HG03095 (cell line): Measurements from ENCODE around the gene SMIM31.
A peak's percentile ranks its signal among the peaks of the same experiment; 100 is the strongest.

Source experiments
- ATAC-seq: cut with Tn5 transposase; IDR thresholded peaks from one replicate; pipeline ENCODE4 v1.9.1; 2021; ENCODE audit warnings: moderate library complexity; ENCODE audit not compliant: unreplicated experiment

SMIM31 gene

GRCh38 chr4:164753873-164754488 is at the start of gene SMIM31:
SMIM31 (plus strand) TSS chr4:164754131; CDS start chr4:164770444, 16,313 bp downstream.
- no peak for ATAC-seq

DNA sequence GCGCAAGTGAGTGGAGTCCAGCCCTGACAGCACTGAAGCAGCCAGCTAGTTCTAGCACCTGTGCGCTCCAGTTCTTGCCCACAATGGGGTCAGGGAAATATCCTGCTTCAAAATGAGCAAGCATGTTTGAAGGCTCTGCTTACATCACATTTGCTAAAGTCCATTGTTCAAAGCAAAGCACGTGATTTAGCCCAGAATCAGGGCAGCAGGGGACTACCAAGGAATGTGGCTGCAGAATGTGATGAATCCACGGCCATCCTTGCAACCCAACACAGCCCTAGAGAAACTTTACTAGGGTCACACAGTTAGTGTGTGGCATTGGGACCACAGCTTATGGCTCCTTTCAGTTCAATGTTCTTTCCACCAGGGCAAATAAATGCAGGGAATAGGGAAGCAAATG is 47.3 kb upstream of the SMIM31 start:
- ATAC-seq, result no peak

DNA sequence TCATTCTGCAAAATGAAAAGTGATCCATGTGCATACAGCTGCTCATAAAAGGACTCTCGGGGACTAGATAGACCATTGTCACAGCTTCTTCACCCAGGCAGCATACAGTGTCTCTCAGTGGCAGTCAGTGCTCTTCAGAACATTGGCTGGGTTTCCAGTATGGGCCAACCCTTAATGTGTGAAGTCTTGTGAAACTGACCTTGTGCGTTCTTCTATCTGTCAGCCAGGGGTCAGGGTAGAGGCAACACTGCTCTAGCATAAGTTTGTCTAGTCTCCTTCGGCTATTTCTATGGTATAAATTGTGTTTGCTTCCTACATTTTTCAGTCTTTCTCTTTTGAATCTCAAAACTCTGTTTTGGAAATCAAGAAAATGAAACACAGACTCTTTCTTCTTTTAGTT is 37.0 kb upstream of the SMIM31 start:
- ATAC-seq, result no peak

GRCh38 chr4:164718827-164719226 is 35.1 kb upstream of the SMIM31 start:
- no peak for ATAC-seq

DNA sequence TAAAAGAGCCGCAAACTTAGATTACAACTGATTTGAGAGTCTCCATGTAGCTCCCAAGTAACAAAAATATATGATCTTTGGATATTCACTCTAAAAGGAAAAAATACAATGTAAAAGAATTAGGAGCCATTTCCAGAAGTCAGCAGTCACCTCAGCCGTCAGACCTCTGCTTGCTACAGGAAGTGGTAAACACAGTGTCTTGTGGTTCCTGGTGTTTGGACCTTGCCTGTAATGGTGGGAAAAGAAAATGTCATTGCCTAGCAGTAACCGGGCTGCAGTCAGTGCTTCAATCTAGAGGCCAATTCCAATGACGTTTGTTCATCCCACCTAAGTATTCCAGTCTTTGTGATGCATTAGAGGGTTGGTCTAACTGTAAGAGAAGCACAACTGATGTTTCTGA is 28.9 kb upstream of the SMIM31 start:
- no peak for ATAC-seq

- ATAC-seq, result no peak
Measured at GRCh38 chr4:164730705-164731393, 23.1 kb upstream of the SMIM31 start.

- ATAC-seq, result peak; percentile 64
Measured at GRCh38 chr4:164731827-164732474, 22.0 kb upstream of the SMIM31 start.

DNA sequence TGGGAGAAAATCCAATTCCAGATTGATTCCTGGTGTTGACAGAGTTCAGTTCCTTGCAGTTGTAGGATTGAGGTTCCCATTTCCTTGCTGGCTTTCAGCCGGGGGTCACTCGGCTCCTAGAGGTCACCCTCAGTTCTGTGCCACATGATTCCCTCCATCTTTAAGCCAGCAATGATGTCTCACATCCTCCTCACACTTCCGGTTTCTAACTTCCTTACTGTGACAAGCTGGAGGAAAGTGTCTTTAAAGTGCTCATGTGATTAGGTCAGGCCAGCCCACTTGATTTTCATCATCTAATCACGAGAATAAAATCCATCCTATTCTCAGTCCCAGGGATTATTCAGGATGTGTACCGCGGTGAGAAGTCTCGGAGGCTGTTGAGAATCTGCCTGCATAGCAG is 19.4 kb upstream of the SMIM31 start:
- peak; percentile 48 for ATAC-seq

GRCh38 chr4:164748375-164748774 is 5.6 kb upstream of the SMIM31 start:
- no peak for ATAC-seq

GRCh38 chr4:164755432-164755831 is 1.5 kb downstream of the SMIM31 start:
- ATAC-seq, result no peak

- ATAC-seq, result no peak
Measured at GRCh38 chr4:164756686-164757085, 2.8 kb downstream of the SMIM31 start.

DNA sequence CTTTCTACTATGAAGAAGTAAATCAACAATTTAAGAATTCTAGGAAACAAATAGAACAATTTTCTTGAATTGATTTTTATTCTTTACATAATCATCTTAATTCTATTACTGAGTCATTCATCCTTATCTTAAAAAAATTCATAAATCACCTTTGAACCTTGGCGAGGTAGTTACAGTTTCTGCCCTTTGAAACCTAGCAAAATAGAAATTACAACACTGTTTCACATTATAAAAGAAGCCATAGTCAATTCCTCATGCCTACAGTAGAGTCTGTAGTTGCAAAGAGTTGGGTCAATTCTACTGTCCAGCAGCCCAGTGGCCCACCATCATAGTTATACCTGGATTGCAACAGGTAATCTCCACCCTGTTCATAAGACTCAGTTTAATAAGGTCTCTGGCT is 7.3 kb downstream of the SMIM31 start:
- no peak for ATAC-seq

DNA sequence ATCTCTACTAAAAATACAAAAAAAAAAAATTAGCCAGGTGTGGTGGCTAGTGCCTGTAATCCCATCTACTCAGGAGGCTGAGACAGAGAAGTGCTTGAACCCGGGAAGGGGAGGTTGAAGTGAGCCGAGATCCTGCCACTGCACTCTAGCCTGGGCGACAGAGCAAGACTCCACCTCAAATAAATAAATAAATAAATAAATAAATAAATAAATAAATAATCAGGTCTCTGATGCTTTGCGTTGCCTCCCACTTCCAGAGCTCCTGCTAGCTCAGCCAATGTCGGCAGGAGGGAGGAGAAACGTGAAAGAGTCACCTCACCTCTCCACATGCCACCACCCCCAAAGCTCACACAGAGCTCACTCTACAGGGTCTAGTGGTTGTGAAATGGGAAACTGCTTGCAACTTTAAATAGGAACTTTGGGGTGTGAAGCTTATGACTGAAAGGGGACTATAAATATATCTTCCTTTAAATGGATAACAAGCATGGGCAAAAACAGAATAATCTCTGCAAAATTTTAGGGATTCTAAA is 7.9 kb downstream of the SMIM31 start:
- no peak for ATAC-seq

DNA sequence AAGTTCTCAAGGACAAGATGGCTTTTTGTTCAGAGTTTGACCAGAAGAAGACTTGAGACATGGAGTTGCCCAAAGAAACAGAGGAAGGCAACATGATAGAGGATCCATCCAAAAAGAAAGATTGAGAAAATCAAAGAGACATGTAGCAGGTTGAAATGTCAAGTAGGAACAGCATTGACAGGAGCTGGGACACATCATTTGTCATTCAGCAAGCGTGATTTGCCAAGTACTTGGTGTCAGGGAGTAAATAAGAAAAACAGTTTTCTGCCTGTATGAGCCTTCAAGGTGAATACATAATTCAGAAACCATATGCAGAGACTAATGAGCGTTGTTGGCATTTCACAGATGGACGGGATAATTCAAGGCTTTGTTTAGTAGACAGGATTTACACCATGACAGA is 11.2 kb downstream of the SMIM31 start:
- ATAC-seq, result no peak

DNA sequence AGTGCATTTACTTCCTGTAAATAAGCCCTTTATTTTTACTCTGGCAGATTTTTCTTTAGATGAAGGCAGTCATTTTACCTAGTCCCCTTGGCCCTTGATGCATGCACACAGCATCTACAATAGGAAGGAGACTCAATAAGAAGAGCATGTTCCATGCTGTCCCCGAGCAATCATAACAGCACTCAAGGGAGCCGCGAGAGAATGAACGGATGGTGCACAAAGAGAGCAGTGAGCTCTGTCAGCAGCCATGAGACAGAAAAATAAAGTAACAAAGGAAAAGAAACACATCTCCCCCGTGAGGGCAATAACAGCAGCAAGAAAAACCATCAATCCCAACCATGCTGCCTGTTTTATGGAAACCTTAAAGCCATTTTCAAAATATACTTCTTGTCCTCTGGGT is 11.9 kb downstream of the SMIM31 start:
- no peak for ATAC-seq

GRCh38 chr4:164768516-164768915 is 14.6 kb downstream of the SMIM31 start:
- ATAC-seq, result no peak

GRCh38 chr4:164770010-164770724 is 16.2 kb downstream of the SMIM31 start:
- ATAC-seq, result no peak

DNA sequence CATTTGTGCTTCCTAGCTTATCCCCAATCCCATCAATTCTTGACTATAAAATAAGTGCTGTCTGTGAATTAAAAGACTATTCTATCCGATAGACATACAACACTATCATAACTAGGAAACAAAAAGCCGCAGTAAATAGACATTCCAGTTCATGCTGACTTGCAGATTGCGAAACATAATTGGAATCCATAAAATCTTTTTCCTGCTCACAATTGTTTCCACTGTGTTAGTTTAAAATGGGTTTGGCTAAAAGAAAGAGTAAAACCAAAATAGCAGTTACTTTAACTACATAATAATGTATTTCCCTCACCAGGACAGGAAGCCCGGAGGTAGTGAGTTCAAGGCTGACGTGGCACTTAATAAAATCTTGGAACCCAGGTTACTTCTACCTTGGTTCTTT is 17.2 kb downstream of the SMIM31 start:
- ATAC-seq, result no peak

- no peak for ATAC-seq
Measured at GRCh38 chr4:164772076-164772475, 18.1 kb downstream of the SMIM31 start.

DNA sequence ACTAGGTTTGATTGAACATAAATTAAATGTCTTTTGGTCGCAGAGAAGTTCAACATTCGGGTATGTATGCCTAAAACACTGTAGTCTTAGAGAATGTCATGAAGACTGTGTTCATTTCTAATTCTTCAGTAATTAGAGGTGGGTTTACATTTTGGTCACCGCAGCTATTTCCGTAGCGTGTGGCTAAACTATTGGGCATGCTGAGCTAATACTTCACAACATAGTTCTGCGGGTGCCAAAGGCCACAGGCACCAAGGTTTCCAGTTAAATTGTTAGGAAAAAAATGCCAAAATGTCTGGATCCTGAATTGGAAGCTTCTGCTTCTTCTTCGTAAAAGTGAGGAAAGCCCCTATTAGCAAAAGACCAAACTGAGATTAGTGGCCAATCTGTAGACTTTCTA is 25.1 kb downstream of the SMIM31 start:
- ATAC-seq, result no peak

DNA sequence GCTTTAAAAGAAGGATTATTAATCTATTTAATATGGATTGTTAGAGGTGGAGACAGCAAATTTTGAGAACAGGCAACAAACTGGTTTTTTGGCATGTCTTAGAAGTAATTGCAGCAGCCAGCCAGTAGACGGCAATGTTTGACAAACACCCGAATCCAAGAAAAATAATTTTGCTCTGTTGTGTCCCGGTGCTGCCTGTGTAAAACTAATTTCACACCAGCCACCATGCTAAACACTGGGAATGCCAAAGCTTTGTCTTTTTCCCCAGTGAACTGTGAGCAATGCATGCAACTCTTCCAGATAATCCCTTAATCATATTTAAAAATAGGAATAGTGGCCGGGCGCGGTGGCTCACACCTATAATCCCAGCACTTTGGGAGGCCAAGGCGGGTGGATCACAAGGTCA is 25.9 kb downstream of the SMIM31 start:
- ATAC-seq, result peak; percentile 56
